ENCODE data around the gene NTRK3.

The NTRK3 gene

DNA sequence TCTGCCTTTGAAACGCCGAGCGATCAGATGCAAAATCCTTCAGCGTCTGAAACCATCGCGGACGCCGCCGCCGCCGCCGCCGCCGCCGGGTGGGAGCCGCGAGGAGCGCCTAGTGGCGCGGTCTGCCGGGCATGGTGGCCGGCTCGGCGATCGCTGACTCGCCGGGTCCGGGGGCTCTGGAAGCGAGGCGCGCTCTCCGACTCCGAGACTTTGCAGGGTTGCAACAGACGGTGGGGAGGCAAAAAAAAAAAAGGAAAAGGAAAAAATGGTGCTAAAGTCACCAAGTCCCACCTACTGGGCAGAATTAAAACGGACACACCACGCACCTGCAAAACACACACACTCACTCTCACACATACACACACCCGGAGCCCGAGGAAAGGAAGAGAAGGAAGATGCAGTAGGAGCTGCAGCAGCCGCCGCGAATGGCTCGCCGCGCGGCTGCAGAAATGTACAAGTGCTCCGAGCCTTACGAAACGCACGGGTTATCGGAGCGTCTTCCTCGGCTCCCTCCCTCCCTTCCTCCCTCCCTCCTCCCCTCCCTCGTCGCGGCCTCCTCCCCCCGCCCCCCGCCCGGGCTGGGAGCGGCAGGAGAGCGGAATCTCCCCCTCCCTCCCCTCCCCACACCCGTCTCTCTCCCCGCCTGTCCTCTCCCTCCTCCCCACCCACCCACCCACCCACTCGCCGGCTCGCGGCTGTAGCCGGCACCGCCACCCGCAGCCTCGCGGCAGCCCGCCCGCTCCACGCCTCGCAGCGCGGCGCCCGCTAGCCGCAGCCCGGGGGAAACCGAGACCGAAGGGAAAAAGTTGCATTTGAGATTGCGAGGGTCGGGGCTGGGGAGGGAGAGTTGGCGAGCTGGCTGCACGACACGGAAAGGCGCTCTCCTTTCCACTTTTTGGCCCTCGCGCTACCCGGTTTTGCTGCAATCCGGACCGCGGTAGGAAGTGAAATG lies at the start of gene NTRK3:
TSS of gene NTRK3 (minus strand) at position 461 of the 952 bp plus-strand sequence. CDS start 586 bp downstream, outside the sequence.
- DNase-seq (ENCODE audit: low spot score): no peak

DNA sequence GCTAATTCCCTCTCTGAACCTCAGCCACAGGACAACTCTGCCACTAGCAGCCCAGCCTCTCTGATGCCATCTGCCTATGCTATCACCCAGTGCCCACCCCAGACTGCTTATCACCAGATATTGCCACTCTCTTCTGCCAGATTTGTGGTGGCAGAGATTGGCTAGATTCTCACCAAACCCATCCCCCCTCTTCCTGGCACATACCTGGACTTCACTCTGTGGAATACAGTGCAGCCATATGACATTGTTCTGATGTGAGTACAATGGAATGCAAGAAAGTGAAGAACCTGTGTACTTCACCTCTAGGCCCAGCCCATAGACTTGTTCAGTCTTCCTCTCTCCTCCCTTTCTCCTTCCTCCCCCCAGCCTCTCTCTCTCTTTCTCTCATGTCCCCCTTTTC lies 46.9 kb upstream of the NTRK3 start:
- no peak for DNase-seq (ENCODE audit: low spot score)

DNA sequence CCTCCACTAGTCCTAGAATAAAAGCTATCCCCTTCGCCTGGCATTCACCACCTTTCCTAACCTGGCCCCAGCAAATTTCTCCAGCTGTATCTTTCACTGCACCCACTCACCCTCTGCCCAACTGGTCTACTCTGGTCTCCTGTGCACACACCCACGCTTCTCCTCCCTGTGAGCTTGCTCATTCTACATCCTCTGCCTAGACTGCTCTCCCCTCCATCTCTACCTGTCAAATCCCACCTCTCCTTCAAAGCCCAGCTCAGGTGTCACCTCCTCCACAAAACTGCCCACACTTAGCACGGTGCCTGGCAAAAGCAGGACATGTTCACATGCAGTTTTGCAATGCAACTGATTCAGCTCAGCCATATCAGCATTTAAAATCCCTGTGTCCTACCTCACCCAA lies 45.8 kb upstream of the NTRK3 start:
- DNase-seq (ENCODE audit: low spot score): no peak

DNA sequence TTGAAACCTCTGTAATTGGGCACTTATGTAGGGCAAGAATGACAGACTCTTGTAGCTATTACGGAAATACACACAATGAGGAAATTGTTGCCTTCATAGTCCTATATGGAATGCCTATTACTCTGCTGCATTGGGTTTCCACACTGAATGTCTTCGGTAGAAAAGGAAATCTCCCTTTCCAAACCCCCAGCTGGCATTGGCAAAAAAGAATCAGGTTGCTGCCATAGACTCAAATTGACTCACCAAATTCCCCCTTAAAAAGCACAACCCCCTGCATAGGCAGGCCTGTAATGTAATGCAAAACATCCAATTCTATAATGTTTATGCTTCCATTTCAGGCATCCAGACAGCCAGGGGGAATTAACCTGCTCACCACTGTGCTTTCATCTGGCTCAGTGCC lies 44.8 kb upstream of the NTRK3 start:
- no peak for DNase-seq (ENCODE audit: low spot score)

DNA sequence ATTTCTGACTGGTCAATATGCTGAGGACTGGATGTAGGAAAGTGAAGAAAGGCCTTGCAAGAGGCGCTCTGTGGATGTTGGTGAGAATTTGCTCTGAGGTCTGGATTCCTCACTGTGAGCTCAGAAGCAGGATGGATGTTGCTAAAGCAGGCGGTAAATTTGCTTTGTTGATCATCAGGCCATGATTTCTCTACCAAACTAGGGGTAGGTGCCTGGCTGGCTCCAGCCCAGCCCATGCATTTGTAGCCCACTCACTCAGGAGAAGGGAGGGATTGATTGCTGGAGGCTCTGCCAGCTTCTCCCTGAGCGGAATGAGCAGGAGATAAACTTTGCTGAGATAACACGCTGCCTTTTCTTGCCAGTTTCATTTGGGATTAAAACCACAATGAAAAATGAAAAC lies 44.3 kb upstream of the NTRK3 start:
- no peak for DNase-seq (ENCODE audit: low spot score)

DNA sequence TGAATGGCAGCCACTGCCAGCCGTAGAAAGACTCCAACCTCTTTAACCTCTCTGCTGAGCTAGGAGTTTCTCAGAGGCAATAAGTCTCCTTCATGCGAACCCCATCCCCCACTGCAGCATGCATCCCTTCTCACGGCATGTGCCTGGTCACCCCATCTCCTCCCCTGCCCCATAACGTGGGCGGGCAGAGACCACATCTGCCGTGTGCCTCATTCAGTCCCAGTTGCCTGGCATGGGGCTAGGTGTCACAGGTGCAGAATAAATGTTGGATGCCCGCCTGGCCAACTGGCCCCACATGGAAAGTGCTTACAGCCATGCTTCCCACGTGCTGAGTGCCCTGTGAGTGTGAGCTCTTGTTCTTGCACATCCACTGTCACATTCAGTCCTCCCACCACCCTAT lies 43.5 kb upstream of the NTRK3 start:
- no peak for DNase-seq (ENCODE audit: low spot score)

DNA sequence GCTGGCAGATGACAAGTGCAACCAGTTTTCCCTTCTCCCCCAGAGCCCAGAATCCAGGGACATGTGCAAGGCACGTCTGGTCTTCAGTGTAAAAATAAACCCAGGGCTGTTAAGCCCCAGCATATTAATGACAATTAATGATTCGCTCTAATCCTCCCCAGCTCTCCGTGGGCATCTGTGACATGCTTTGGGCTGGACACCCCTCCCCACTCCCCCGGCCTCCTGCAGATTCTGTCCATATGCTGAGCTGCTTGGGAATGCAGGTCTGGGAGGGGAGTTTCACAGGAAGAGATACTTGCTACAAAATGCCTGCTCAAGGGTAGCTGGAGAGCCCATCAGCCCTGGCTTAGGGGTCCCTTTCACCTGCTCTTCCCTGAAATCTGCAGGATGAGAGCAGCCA lies 43.0 kb upstream of the NTRK3 start:
- DNase-seq (ENCODE audit: low spot score): no peak

DNA sequence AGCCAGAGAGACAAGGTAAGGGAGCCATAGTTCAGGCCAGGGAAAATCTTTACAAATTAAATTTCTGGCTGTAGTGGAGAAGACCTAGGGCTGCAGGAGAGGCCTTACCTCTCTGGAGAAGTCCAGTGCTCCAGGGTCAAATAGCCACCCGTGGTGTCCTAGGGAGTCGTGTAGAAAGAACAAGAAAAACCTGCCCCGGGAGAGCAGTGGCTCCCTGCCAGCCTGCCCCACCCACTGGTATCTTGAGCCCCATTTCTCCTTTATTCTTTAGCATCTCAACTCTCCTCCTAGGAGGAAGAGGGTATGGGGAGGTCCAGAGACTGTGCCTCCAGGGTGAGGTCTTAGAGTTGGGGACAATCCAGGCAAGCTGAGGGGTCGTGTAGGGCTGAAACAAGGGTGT lies 32.1 kb upstream of the NTRK3 start:
- no peak for DNase-seq (ENCODE audit: low spot score)

DNA sequence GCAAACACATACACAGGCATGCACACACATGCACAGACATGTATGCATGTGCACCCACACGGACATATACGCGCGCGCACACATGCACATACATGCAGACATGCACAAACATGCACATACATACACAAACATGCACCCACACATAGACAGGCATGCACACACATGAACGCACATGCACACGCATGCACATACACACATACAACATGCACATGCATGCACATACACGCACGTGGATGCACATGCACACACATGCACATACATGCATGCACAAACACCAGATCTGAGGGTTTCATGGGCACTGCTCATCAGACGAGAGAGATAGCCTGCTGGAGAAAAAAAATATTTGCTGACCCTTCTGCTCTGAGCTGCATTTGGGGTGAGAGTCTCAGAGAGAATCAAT lies 31.7 kb upstream of the NTRK3 start:
- no peak for DNase-seq (ENCODE audit: low spot score)

DNA sequence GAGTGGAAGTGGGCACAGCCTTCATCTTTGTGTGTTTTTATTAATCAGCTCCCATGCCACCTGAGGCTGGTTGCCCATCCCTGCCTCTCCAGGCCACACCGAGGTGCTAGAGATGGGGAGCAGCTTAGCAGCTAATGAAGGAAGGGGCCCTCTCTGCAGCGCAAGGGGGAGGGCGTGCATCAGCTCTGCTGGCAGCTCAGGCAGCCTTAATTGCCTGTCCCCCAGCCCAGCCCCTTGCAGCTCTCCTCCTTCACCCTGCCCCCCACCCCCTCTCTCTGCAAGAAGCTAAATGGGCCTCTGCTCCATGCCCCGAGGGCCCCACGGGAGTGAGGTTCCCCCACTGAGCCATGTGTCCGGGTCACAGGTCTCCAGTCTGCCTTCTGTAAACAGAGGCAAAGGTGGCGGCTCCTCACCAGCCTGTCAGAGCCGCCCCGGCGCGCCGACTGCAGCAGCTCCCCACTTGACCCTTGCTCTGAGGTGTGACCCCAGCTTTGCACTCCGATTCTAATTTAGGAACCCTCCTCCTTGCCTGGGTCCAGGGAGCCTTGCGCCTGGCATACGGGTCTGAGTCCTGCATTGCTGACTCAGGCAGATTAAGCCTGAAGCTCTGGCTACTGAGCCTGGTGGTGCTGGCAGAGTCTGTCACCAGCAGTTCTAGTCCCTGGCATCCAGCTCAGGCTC lies 27.9 kb upstream of the NTRK3 start:
- no peak for DNase-seq (ENCODE audit: low spot score)

DNA sequence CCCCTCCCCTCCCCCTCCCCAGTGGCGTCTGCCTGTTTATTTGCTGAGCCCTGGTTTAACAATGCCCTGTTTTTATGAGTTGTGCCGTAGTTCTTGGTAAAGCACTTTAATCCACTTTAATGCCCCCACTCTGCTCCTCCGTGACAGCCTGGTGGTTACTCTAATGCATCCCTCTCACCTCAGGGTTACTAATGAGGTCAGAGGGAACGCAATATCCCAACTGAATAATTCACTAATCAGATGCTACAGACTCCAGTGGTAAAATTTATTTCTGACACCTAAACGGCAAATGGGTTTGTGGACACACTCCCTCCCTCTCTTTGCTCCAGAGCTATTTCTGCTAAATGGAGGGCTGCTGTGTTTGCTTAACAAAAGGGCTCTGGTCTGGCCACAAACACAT lies 26.1 kb upstream of the NTRK3 start:
- no peak for DNase-seq (ENCODE audit: low spot score)

DNA sequence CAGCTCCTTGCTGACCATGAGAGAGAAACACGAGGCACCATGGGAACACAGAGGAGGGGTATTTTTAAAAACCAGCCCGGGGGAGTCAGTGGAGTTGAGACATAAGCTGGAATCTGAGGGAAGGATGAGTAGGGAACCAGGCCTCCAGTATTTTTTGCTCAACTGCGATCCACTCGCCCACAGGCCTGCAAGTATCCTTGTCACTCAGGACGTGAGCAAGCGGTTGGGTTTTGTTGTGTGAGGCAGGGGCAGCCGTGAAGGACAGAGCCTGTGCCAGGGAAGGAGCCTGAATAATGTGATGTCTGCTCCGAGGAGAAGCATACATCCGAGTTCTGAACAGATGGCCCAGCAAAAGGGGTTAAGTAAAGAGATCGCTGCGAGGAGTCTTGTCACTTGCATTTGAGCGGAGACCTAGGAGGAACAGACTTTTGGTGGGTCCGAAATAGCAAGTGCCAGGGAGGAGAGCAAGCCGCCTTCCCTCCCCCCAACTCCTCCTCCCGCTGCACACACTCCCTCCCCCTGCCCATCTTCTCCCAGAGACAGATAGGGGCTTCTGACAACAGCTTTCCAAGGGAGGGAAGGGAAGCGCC lies 20.4 kb upstream of the NTRK3 start:
- no peak for DNase-seq (ENCODE audit: low spot score)

DNA sequence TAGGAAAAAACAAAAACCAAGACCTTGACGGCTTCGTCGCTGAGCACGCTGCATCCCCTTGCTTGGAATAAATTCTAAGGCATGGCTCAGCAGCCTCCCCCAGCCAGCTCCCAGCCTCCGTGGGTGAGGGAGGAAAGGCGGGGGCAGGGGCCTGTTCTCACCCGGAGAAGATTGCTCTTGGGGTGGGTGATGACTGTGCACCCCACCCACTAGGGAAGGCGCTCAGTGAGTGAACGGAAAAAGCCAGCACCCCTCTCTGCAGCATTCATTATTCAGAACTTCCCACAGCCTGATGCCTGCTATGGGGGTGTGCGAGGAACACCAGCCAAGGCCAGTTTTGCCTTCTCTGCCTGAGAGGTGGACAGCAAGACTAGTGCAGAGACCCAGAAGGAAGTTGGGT lies 19.3 kb upstream of the NTRK3 start:
- DNase-seq (ENCODE audit: low spot score): no peak

DNA sequence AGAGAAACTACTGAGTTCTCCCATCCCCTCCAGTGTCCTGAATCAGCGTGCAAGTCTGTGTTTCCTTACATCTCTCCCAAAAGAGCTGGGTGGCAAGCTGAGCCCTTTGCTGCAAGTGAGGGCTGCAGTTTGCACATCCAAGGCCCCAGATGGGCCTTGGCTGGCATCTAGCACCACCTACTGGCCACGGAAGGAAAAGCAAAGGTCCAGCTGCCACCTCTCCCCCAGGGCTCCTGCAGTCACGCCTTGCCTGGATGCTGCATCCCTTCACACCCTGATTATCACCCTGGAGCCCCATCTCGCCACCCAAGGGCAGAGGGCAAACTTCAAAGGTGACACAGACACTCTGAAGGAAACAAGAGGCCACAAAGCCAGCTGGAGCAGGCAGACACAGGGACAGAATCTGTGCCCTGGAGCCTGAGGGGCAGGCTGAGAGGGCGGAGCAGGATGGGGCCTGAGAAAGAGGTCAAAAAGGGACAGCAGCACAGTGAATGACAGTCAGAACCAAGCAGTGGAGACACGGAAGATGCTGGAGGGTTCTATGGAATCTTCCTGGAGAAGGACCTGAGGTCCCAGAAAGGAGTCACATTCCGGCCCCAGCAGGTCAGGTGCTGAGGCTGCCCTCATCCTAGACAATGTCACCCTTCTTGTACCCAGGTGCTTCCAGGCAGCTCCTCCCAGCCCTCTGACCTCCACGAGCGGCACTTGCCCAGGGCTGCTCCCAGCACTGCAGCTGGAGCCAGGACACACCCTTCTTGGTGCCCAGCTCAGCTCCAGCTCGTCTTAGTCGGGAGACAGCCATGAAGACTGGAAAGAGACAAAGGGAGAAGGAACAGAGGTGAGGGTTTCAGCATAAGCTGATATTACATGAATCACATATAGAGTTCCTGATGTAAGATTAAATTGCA lies 18.3 kb upstream of the NTRK3 start:
- peak; percentile 30 for DNase-seq (ENCODE audit: low spot score)

DNA sequence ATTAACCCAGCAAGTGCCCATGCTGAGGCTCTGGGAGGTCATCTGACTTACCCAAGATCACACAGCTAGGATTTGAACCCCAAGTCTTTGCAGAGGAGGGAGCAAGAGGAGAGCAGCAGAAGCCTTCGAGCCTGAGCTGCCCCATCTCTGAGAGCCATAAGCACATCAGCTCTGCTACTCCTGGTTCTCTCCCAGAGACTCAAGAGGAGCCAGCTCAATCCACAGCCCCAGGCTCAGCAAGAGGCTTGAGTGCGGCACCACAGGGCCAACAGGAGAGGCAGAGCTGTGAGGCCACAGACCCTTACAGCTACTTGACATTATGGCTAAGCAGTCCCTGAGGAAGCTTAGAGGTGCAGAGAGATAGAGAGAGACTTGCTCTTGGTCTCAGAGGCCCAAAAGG lies 15.9 kb upstream of the NTRK3 start:
- DNase-seq (ENCODE audit: low spot score): no peak

DNA sequence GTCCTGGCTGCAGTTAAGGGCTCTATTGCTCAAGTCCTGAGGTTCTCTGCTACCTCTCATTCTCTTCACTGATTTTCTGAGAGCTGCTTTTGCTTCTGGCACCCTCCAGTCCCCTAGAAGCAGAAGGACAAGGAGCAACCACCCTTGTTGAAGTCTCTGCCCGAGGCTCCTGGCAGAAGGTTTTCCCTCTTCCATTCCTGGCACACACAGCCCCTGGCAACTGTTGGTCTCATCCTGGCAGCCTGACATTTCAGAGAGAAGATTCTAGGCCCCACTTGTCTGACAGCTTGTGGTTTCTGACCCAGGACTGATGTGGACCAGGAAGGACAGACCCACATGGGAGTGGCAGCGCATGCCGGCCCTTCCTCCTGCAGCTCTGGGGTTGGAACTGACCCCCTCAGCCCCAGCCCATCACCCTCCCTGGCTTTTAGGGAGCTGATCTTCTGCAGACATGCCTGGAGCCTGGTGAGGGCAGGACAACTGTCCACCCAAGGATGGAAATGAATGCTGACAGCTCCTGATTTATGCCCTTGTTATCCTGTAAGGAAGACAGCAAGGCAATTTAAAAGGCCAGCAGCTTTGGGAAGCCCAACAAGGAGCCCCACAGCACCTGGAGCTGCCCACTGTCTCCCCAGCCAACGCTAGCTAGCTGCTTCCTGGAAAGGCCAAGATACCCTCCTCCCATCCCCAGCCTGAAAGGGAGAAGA lies 13.0 kb upstream of the NTRK3 start:
- no peak for DNase-seq (ENCODE audit: low spot score)

DNA sequence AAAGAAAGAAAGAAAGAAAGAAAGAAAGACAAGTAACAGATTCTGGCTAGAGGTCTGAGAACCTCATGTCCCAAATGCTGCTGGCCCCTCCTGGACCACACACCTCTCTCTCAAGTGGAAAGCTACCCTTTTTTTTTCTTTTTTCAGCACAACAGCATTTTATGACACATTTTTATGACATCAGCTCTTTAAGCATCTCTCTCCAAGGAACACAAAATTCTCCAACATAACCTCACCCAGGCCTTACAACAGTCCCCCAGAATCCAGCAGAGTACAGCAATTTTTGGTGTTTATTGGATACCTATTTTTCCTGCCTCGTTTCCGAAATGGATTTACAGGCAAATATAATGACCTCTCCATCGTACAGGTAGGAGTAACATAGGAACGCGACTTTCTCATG lies 11.2 kb upstream of the NTRK3 start:
- DNase-seq (ENCODE audit: low spot score): no peak

DNA sequence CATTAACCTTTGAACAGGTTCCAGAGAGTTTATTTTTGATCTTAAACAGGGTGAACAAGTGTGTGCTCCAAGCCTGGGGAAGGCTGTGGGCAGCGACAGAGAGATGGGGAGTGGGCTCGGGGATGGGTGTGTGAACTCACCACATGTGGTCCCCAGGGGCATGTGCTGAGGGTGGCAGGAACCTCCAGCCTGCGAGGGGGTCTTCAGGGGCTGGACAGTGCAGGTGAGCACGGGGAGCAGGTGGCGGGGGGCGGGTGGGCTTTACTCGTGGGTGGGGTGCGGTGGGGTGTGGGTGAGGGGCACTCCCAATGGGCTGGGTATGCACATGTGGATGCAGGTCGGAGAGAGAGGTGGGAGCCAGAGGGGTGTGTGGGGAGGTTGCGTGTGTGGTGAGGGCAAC lies 9.6 kb upstream of the NTRK3 start:
- DNase-seq (ENCODE audit: low spot score): no peak

DNA sequence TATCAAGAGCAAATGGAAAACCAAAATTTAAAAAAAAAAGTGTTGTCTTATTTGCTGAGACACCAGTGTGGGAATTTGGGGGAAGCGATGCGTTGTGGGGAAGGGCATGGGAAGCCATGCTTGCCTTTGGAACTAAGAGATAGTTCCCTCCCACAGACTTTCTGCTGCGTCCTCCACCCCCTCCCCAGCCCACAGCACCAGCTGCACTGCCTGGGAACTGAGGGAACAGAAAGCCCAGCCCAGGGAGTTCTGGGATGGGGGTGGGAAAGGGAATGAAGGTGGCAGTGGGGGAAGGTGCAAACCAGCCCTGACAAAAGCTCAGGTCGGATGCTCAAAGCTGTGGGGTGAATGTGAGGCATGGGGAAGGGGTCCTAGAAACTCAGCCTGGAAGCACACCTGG lies 8.1 kb upstream of the NTRK3 start:
- DNase-seq (ENCODE audit: low spot score): no peak

DNA sequence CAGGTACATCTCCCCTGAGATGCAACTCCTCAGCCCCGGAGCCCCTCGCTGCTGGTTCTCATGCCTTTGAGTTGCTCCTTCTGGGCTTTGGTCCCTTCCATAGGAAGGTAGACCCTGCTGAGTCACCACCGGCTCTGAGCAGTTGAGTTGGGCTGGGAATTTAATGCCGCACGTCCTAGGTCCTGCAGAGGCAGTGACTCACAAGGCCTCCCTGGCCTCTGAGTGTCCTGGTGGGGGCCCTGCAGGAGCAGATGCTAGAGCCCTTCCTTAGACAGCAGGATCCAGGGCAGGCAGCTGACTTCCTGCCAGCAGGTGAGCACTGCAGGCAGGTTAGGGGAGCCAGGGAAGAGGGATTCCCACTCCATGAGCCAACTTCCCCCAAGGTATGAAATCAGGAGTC lies 5.5 kb upstream of the NTRK3 start:
- no peak for DNase-seq (ENCODE audit: low spot score)

DNA sequence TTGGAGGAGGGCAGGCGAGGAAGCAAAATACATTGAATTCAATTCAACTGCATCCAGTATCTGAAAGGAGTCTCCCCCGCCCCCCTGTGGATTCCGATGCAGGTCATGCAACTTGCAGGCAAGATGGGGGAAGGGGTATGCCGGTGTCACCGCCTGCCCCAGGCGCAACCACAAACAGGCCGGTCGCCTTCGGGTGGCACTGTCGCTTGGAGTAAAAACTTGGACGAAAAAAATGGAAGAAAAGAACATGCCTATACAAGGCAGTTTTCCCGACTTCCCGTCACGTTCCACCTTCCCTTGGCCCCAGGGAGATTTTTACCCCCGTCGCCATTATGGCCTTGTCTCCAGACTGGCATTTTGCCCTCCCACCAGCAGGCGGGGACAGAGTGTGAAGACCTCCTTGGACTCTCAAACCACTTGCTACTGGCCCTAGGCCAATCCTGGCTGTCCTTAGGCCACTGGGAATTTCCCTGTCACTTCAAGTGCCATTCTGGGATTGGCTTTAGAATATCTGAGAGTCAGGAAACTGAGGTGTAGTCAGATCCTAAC lies 1.6 kb upstream of the NTRK3 start:
- DNase-seq (ENCODE audit: low spot score): no peak

All from CD4-positive, alpha-beta T cell treated with Interleukin-15 for 4 hours (primary cell).